Tibial nerve (tissue), 4 donors: ENCODE measurements around the gene ZNF813.

Source experiments
- EP300 ChIP-seq, 2 donors: sonication (generic); formaldehyde crosslinking; IDR thresholded peaks; one replicate each; pipeline ENCODE4 v1.6.1; 2017; ENCODE audit warnings: antibody characterized with exemption in 2 of 2, mild to moderate bottlenecking in 1 of 2
- POLR2A ChIP-seq, 2 donors: fragments of 450-650 bp; IDR thresholded peaks; one replicate each; pipeline ENCODE4 v1.6.1; 2017; ENCODE audit warnings: antibody characterized with exemption in 2 of 2, mild to moderate bottlenecking in 2 of 2, moderate library complexity in 2 of 2
- TF ChIP-seq, protein P1 (sequence below), 5 experiments: fragments of 200-600 bp in 3 of 5; fragments of 450-650 bp in 2 of 5; sonication (generic) in 3 of 5; IDR thresholded peaks; one replicate each; pipeline ENCODE4 v1.5.1; 2016 to 2019; ENCODE audit warnings: antibody characterized with exemption in 5 of 5, mild to moderate bottlenecking in 3 of 5, moderate library complexity in 2 of 5

DNA sequence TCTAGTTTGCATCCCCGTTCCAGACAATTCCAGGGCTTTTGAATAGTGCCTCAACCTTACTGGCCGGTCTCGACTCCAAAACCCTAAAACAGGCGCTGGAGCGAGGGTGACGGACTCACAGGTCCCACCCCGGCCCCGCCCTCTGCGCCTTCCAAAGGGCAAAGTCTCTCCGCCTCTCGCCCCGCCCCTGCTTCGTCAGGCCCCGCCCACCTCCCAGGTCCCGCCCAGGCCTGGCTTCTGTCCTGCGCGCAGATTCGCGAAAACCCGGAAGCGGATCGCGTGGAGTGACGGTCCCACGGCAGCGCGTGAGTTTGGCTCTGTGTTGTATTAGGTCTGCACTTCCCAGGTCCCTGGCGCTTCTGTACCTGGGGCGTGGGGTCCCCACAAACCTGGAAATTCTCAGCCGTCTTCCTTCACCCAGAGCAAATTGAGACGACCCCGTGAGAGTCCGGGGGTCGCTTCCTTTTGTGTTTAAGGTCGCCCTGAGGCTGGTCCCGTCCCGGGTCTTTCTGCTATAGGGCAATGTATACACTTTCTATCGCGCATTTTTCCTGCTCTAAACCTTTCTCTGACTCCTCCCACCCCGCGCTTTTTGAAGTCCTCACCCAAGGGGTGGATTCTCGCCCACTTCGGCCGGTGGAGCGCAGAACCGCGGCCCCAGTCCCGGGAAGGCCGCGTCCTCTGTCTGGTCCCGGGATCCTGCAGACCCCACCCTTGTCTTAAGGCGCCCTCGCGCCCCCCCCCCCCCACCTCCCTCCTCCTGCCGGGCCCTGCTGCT lies at the start of gene ZNF813:
- TF ChIP-seq, protein P1, sequence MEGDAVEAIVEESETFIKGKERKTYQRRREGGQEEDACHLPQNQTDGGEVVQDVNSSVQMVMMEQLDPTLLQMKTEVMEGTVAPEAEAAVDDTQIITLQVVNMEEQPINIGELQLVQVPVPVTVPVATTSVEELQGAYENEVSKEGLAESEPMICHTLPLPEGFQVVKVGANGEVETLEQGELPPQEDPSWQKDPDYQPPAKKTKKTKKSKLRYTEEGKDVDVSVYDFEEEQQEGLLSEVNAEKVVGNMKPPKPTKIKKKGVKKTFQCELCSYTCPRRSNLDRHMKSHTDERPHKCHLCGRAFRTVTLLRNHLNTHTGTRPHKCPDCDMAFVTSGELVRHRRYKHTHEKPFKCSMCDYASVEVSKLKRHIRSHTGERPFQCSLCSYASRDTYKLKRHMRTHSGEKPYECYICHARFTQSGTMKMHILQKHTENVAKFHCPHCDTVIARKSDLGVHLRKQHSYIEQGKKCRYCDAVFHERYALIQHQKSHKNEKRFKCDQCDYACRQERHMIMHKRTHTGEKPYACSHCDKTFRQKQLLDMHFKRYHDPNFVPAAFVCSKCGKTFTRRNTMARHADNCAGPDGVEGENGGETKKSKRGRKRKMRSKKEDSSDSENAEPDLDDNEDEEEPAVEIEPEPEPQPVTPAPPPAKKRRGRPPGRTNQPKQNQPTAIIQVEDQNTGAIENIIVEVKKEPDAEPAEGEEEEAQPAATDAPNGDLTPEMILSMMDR (IDR thresholded peaks at IDR 0.05): no peak
- TF ChIP-seq EP300 (IDR thresholded peaks at IDR 0.05) (peak; percentile 31 to 69), POLR2A (IDR thresholded peaks at IDR 0.05) (peak; percentile 34 to 40)
